Astrocyte of the cerebellum (primary cell): Measurements from ENCODE around the gene ARID1B.

ENCODE experiments used
- DNase-seq: peaks from one replicate; pipeline ENCODE4 v3.0.0-alpha.2; 2011; ENCODE audit warnings: low read depth
- H3K4me3 ChIP-seq: 2 replicates; pipeline ENCODE4 v1.5.1; 2011; ENCODE audit warnings: mild to moderate bottlenecking, low read depth, low read length, moderate library complexity
- CTCF ChIP-seq: IDR thresholded peaks from 2 replicates; pipeline ENCODE4 v1.5.1; 2012; ENCODE audit warnings: low read length, low read depth, moderate library complexity, mild to moderate bottlenecking; ENCODE audit errors: missing control alignments
- in situ Hi-C: cut with HindIII; loops from 2 replicates; pipeline ENCODE4 v1.10.0; 2017; ENCODE audit warnings: low sequenced_read_pairs

Gene ARID1B

GRCh38 chr6:156984178-156984738 is 207.1 kb downstream of the ARID1B start:
- no peak for TF ChIP-seq CTCF
- no peak overlapping the region for H3K4me3 ChIP-seq
- in situ Hi-C loops = no loop called here
- DNase-seq = no peak

DNA sequence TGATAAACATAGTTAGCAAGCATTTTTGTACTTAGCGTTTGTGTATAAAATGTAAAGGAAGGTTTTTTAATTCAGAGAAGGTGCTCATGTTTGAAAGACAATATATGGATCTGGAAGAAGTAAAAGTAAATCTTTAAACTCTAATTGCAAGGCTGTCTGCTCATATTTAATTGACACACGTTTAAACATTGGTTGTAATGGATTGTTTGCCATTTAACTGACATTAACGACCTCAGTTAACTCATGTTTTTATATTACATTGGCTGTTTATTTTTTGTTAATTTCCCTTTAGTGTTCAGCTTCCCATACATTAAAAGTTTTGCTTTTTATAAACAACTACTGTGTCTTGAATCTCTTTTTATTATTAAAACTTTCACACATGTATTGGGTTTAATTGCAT is 208.1 kb downstream of the ARID1B start:
- no peak for TF ChIP-seq CTCF
- in situ Hi-C loops = no loop called here
- H3K4me3 ChIP-seq = no peak overlapping the region
- DNase-seq = no peak

GRCh38 chr6:156988276-156989158 is 211.3 kb downstream of the ARID1B start:
- no peak for DNase-seq
- no peak overlapping the region for H3K4me3 ChIP-seq
- in situ Hi-C loops = no loop called here
- TF ChIP-seq CTCF = no peak

DNA sequence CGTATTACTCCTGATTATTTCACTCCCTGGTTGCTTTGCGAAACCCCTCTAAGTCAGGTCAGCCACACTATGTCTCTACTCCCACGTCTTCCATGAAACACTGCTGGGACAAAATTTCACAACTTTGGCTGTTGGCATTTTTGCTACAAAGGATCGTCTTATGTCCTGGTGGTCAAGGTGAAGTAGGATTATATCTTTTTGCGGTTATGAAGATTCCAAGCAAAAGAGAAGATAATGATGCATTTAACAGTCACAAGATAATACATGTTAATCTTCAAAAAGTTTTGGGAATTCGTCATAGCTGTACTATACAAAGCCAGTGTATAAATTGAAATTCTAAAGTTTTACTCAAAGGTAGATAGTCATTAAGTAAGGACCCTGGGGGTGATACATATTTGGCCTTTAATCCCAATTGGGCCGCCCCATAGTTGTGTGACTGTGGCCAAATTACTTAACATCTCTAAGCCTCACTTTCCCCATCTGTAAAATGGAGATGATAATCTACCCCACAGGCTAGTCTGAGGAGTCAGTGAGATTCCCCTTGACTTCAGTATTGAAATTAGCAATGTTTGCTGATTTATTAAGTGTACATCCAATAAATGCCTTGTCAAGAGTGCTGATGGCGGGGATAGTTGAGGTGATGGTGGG is 212.1 kb downstream of the ARID1B start:
- no peak for DNase-seq
- no peak for TF ChIP-seq CTCF

GRCh38 chr6:156992020-156992804 is 215.0 kb downstream of the ARID1B start:
- TF ChIP-seq CTCF = no peak
- no peak for DNase-seq
- in situ Hi-C loops = no loop called here
- H3K4me3 ChIP-seq = no peak overlapping the region

More for the DNA sequence above, 212.1 kb downstream of the ARID1B start:
- in situ Hi-C loops = no loop called here
- no peak overlapping the region for H3K4me3 ChIP-seq

DNA sequence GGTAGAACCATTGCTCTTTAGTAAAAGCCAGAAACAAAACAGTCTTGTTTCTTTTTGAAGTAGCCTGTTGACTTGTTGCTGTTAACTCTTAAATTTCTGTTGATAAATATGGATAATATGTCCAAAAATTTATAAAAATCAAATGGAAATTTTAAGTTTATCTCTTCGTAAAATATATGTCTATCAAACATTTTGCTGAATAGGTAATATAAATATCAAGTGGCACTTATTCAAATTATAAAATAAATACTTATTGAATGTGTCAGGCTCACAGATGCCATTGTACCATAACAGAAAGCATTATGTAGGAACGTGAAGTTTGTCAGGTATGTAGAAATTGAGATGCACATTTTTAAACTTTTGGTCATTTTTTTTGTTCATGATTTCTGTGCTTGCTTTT is 216.5 kb downstream of the ARID1B start:
- in situ Hi-C loops = no loop called here
- no peak overlapping the region for H3K4me3 ChIP-seq
- DNase-seq = no peak
- no peak for TF ChIP-seq CTCF
